HT-29 (cell line): ENCODE results near the gene SLC43A3. TPM values are rescaled to one million over a fixed set of nuclear protein-coding genes. Genes with fewer than 3 reads are reported as not detected.
"Not testable (repeated sequence)": the region's sequence is repeated elsewhere in the genome, so short reads cannot be mapped to it uniquely, and the experiment has no call there.

Experiments used
- DNase-seq: peaks from one replicate; pipeline ENCODE4 v3.0.0-alpha.2; 2015; ENCODE audit warnings: low spot score
- total RNA-seq: library from RNA; depleted of rRNA; stranded (reverse); fragments of >200 nt; shearing (Covaris generic); gene quantifications from 2 replicates; pipeline ENCODE4 v1.2.3, GENCODE V29; 2014

SLC43A3 gene
- total RNA-seq, 1 experiment from 2014 or later: not detected

- no peak for DNase-seq
These were observed 45.9 kb downstream of the SLC43A3 start, which contains the start of gene PRG3 for GRCh38 chr11:57380975-57381374. Gene PRG3 (minus strand): TSS chr11:57381150. CDS start chr11:57380708, 442 bp downstream.

- peak; percentile 28 for DNase-seq
These were observed 47.2 kb downstream of the SLC43A3 start for GRCh38 chr11:57379732-57380131.

GRCh38 chr11:57378186-57378585 lies 48.7 kb downstream of the SLC43A3 start:
- no peak for DNase-seq

GRCh38 chr11:57377107-57377506 lies 49.8 kb downstream of the SLC43A3 start:
- DNase-seq: no peak

- no peak for DNase-seq
These were observed 50.5 kb downstream of the SLC43A3 start for GRCh38 chr11:57376095-57377090.

GRCh38 chr11:57375490-57375889 lies 51.4 kb downstream of the SLC43A3 start:
- no peak for DNase-seq

GRCh38 chr11:57374966-57375365 lies 52.0 kb downstream of the SLC43A3 start:
- DNase-seq: no peak

GRCh38 chr11:57373146-57373545 lies 53.8 kb downstream of the SLC43A3 start:
- DNase-seq: no peak

GRCh38 chr11:57370941-57371340 lies 56.0 kb downstream of the SLC43A3 start:
- no peak for DNase-seq

GRCh38 chr11:57370251-57370650 lies 56.7 kb downstream of the SLC43A3 start:
- no peak for DNase-seq

- DNase-seq: no peak
These were observed 58.1 kb downstream of the SLC43A3 start for GRCh38 chr11:57368845-57369232.

- no peak for DNase-seq
These were observed 58.6 kb downstream of the SLC43A3 start for GRCh38 chr11:57368106-57368844.

- DNase-seq: no peak
These were observed 61.9 kb downstream of the SLC43A3 start for GRCh38 chr11:57364851-57365660.

GRCh38 chr11:57363131-57364080 lies 63.5 kb downstream of the SLC43A3 start:
- no peak for DNase-seq

GRCh38 chr11:57361926-57362325 lies 65.0 kb downstream of the SLC43A3 start:
- DNase-seq: no peak

GRCh38 chr11:57361420-57361819 lies 65.5 kb downstream of the SLC43A3 start:
- not testable (repeated sequence) for DNase-seq

GRCh38 chr11:57360991-57361390 lies 65.9 kb downstream of the SLC43A3 start:
- no peak for DNase-seq

- DNase-seq: no peak
These were observed 66.8 kb downstream of the SLC43A3 start for GRCh38 chr11:57359896-57360690.

GRCh38 chr11:57359396-57359795 lies 67.5 kb downstream of the SLC43A3 start:
- DNase-seq: no peak

GRCh38 chr11:57358991-57359390 lies 67.9 kb downstream of the SLC43A3 start:
- no peak for DNase-seq
